GM19463 (cell line): Measurements from ENCODE around the gene TPSAB1.

Experiments used
- ATAC-seq: cut with Tn5 transposase; IDR thresholded peaks from one replicate; pipeline ENCODE4 v1.9.1; 2021; ENCODE audit warnings: mild to moderate bottlenecking, moderate library complexity; ENCODE audit not compliant: unreplicated experiment

Gene TPSAB1

GRCh38 chr16:1281517-1281916 lies 41.0 kb downstream of the TPSAB1 start:
- no peak for ATAC-seq

- no peak for ATAC-seq
Observed at GRCh38 chr16:1282324-1282973, 41.9 kb downstream of the TPSAB1 start.

GRCh38 chr16:1283296-1283695 lies 42.8 kb downstream of the TPSAB1 start:
- ATAC-seq: no peak

GRCh38 chr16:1283996-1284616 lies 43.6 kb downstream of the TPSAB1 start:
- no peak for ATAC-seq

DNA sequence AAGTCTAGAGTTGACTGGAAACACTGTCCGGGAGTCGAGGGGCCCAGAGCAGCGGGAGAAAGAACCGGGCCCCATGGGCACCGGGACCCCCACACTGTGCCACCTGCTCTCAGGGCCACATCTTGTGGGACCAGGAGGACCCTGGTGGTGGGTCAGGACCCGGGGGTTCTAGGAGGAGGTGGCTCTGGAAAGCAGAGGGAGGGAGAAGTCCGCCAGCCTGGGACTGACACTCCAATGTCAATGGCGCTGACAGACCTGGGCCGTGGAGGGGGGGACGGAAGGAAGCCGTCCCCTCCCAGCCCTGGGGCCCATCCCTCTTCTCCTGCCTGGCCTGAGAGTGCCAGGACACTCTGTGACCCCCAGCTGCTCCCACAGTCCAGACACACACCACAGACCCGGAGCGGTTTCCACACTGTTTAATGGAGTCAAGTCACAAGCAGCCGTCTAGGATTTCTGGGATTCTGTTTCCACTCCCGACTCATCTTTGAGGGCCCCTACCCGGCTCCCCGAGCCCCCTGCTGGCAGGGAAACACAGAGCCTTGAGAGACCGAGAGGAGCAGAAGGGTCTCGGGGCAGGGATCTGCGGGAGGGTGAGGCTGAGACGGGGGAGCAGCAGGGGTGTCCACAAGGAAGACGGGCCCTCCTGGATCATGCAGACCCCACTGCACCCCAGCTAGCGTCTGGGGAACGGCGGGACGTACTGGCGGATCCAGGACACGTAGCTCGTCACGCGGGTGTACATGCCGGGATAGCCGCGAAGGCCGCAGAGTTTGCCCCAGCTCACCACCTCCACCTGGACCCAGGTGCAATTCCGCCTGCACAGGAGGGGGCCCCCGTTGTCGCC lies 45.4 kb downstream of the TPSAB1 start:
- no peak for ATAC-seq

GRCh38 chr16:1286513-1287094 lies 46.1 kb downstream of the TPSAB1 start:
- ATAC-seq: no peak

GRCh38 chr16:1287982-1288670 lies 47.6 kb downstream of the TPSAB1 start:
- no peak for ATAC-seq

GRCh38 chr16:1288813-1289476 lies 48.4 kb downstream of the TPSAB1 start:
- no peak for ATAC-seq

DNA sequence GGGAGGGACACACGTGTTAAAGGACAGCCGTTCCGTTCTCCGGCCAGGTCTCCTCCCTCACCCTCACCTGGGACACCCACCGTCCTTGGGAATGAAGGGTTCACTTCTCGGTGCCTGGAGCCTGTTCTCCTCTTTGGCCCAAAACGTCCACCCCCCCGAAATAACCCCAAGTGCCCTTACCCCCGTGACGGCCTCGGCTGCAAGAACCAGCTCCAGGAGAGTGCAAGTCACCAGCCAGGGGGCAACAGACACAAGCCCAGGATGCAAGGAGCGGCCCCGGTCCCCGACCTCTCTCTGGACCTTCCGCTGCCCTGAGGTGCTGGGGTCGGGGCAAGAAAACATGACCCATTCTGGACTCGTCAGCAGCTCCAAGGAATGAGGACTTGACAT lies 49.0 kb downstream of the TPSAB1 start:
- ATAC-seq: no peak

DNA sequence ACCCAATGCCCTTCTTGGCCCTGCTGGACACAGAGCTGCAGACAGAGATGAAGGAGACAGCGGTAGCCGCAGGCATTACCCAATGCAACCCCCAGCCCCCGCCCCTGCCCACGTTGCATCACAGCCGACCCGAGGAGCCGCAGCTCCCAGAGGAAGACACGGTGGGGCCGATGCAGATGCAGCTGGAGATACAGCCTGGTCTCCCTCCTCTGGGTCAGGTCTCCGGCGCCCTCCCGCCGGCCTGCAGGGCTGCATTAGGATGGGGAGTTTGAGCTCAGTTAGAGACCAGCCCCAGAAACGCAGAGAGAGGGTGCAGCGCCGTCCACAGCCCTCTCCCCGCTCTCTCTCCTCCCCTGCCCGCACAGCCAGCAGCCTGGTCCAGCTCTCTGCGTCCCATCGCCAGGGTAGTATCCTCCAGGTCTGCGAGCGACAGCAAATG lies 49.6 kb downstream of the TPSAB1 start:
- ATAC-seq: no peak

GRCh38 chr16:1290860-1291575 lies 50.5 kb downstream of the TPSAB1 start:
- ATAC-seq: no peak

DNA sequence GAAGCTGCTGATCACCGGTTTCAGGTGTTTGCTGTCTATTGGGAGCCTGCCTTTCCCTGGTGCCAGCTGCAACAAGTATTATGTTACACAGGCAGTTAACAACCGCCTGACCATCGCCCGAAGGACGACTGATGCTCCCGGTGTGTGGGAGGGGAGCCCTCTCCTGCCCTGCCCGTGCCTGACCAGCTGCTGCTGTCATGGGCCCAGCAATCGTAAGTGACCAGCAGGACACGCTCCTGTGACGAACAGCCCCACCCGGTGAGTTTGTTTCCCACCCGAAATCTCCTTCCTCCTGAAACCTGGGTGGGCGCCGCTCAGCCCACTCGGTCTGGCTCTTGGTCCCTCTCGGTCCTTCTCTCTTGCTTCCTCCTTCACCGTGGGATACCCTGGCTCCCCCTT lies 51.1 kb downstream of the TPSAB1 start:
- no peak for ATAC-seq
